ENCODE results near the gene ARHGAP44. TPM values are rescaled to one million over a fixed set of nuclear protein-coding genes. Genes with fewer than 3 reads are reported as not detected.

ARHGAP44 gene
- polyA plus RNA-seq, 1 donor (not counting 4 experiments of a cell fraction or from before 2014, with no cell fraction given), result 2.2 TPM

DNA sequence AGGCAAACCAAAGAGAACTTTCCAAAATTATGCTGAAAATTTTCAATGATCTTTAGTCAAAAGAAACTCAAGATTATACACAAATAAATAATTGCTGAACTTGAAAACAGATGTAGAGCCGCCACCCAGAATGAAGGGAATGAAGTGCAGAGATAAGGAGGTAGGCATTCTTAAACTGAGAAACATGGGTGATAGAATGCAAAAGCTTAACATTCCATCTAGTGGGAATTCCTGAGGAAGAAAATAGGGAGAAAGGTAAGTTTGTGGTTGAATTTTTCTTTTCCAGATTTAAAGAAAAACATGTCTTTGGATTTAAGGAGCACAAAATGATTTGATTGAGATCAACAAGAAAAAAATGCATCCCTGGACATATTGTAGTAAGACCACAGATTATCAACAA lies 120.2 kb downstream of the ARHGAP44 start:
- DNase-seq (ENCODE audit: low read depth, low spot score) (no peak), FAIRE-seq (no peak)
- H3K27me3 ChIP-seq (ENCODE audit: control insufficient read depth, extremely low read depth, insufficient read depth, low read length), result no peaks in the 10 kb centered on the region
- H3K4me3 ChIP-seq (ENCODE audit: control insufficient read depth in 2 of 3, extremely low read depth in 1 of 3, insufficient read depth in 2 of 3, low read depth in 1 of 3, low read length in 3 of 3), result no peak overlapping the region
- H4K20me1 ChIP-seq (ENCODE audit: control insufficient read depth, extremely low read depth, insufficient read depth, low read length), result no peaks in the 10 kb centered on the region
- H3K4me1 ChIP-seq (ENCODE audit: control insufficient read depth, extremely low read depth, insufficient read depth, low read length), result no peaks in the 10 kb centered on the region
- H3K9me1 ChIP-seq (ENCODE audit: control insufficient read depth, extremely low read depth, insufficient read depth, low read length), result no peaks in the 10 kb centered on the region
- H3K79me2 ChIP-seq (ENCODE audit: control insufficient read depth, insufficient read depth, low read length), result no peaks in the 10 kb centered on the region
- H3K9me3 ChIP-seq (ENCODE audit: control insufficient read depth, low read depth, low read length), result no peaks in the 10 kb centered on the region
- H3K27ac ChIP-seq (ENCODE audit: control insufficient read depth, insufficient read depth, low read length), result no peak overlapping the region
- H3K4me2 ChIP-seq (ENCODE audit: control insufficient read depth, extremely low read depth, insufficient read depth, low read depth, low read length), result no peak overlapping the region
- no peak overlapping the region for H2AFZ ChIP-seq (ENCODE audit: control insufficient read depth, low read length)
- dilution Hi-C loops (cut with MboI; ENCODE audit: extremely low pct_ligation_motif_present, low sequenced_read_pairs), result no loop called here
- H3K36me3 ChIP-seq (ENCODE audit: control insufficient read depth in 2 of 2, extremely low read depth in 1 of 2, insufficient read depth in 2 of 2, low read length in 2 of 2), result no peaks in the 10 kb centered on the region
- TF ChIP-seq EZH2 (IDR thresholded peaks at IDR 0.05; ENCODE audit: low read length), result no peak
- TF ChIP-seq, protein P1, sequence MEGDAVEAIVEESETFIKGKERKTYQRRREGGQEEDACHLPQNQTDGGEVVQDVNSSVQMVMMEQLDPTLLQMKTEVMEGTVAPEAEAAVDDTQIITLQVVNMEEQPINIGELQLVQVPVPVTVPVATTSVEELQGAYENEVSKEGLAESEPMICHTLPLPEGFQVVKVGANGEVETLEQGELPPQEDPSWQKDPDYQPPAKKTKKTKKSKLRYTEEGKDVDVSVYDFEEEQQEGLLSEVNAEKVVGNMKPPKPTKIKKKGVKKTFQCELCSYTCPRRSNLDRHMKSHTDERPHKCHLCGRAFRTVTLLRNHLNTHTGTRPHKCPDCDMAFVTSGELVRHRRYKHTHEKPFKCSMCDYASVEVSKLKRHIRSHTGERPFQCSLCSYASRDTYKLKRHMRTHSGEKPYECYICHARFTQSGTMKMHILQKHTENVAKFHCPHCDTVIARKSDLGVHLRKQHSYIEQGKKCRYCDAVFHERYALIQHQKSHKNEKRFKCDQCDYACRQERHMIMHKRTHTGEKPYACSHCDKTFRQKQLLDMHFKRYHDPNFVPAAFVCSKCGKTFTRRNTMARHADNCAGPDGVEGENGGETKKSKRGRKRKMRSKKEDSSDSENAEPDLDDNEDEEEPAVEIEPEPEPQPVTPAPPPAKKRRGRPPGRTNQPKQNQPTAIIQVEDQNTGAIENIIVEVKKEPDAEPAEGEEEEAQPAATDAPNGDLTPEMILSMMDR (optimal IDR thresholded peaks at IDR 0.05 in 1 of 3, IDR thresholded peaks at IDR 0.05 in 1 of 3, conservative IDR thresholded peaks at IDR 0.05 in 1 of 3; ENCODE audit: extremely low read depth in 1 of 3, insufficient read depth in 2 of 3, low read length in 3 of 3), result no peak
- H3K9ac ChIP-seq (ENCODE audit: control insufficient read depth, extremely low read depth, insufficient read depth, low read length), result no peak overlapping the region

DNA sequence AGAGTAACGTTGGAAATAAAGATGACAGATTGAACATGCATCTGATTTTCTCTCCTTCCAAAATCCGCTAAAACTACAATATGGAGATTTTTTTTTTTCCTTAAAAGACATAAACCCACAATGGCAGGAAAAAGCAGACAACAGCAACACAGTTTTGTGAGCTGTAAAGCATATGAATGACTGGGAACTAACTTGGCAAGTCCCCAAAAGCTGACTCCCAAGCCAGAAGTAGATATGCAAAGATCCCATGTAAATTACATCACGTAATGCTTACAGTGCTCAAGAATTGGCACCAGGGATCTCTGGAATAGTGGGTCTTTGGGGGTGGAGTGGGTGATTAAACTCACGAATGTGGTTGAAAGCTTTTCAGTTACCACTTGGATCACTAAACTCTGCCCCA lies 121.9 kb downstream of the ARHGAP44 start:
- dilution Hi-C loops (cut with MboI; ENCODE audit: extremely low pct_ligation_motif_present, low sequenced_read_pairs), result no loop called here
- Histone ChIP-seq H3K9me3 (ENCODE audit: control insufficient read depth, low read depth, low read length) (no peaks in the 10 kb centered on the region), H4K20me1 (ENCODE audit: control insufficient read depth, extremely low read depth, insufficient read depth, low read length) (no peaks in the 10 kb centered on the region), H3K4me1 (ENCODE audit: control insufficient read depth, extremely low read depth, insufficient read depth, low read length) (no peaks in the 10 kb centered on the region), H2AFZ (ENCODE audit: control insufficient read depth, low read length) (no peak overlapping the region), H3K9ac (ENCODE audit: control insufficient read depth, extremely low read depth, insufficient read depth, low read length) (no peak overlapping the region), H3K4me3 (ENCODE audit: control insufficient read depth in 2 of 3, extremely low read depth in 1 of 3, insufficient read depth in 2 of 3, low read depth in 1 of 3, low read length in 3 of 3) (no peak overlapping the region), H3K79me2 (ENCODE audit: control insufficient read depth, insufficient read depth, low read length) (no peaks in the 10 kb centered on the region), H3K27me3 (ENCODE audit: control insufficient read depth, extremely low read depth, insufficient read depth, low read length) (no peaks in the 10 kb centered on the region), H3K9me1 (ENCODE audit: control insufficient read depth, extremely low read depth, insufficient read depth, low read length) (no peaks in the 10 kb centered on the region), H3K36me3 (ENCODE audit: control insufficient read depth in 2 of 2, extremely low read depth in 1 of 2, insufficient read depth in 2 of 2, low read length in 2 of 2) (no peaks in the 10 kb centered on the region), H3K27ac (ENCODE audit: control insufficient read depth, insufficient read depth, low read length) (no peak overlapping the region), H3K4me2 (ENCODE audit: control insufficient read depth, extremely low read depth, insufficient read depth, low read depth, low read length) (no peak overlapping the region)
- FAIRE-seq (no peak), DNase-seq (ENCODE audit: low read depth, low spot score) (no peak)
- TF ChIP-seq, protein P1 (optimal IDR thresholded peaks at IDR 0.05 in 1 of 3, IDR thresholded peaks at IDR 0.05 in 1 of 3, conservative IDR thresholded peaks at IDR 0.05 in 1 of 3; ENCODE audit: extremely low read depth in 1 of 3, insufficient read depth in 2 of 3, low read length in 3 of 3), result no peak
- TF ChIP-seq EZH2 (IDR thresholded peaks at IDR 0.05; ENCODE audit: low read length), result no peak
